MM.1S (cell line): ENCODE data around the gene AP4S1.

Source experiments
- DNase-seq: peaks from one replicate; pipeline ENCODE4 v3.0.0-alpha.2; 2015
- H2AFZ ChIP-seq: fragments of 300-600 bp; sonication (generic); 2 replicates; pipeline ENCODE4 v1.6.0; 2016; ENCODE audit warnings: antibody characterized with exemption, low read length
- H3F3A ChIP-seq: fragments of 300-600 bp; sonication (generic); 2 replicates; pipeline ENCODE4 v1.6.1; 2016; ENCODE audit warnings: mild to moderate bottlenecking, antibody characterized with exemption, low read length, moderate library complexity, mixed read lengths; ENCODE audit not compliant: insufficient read depth
- H3K27ac ChIP-seq: fragments of 300-600 bp; sonication (generic); 2 replicates; pipeline ENCODE4 v1.5.1; 2016; ENCODE audit warnings: mild to moderate bottlenecking, low read length
- H3K27me3 ChIP-seq: fragments of 300-600 bp; sonication (generic); replicated peaks from 2 replicates; pipeline ENCODE4 v1.6.0; 2016; ENCODE audit warnings: low read length; ENCODE audit not compliant: insufficient read depth
- H3K36me3 ChIP-seq: fragments of 300-600 bp; sonication (generic); replicated peaks from 2 replicates; pipeline ENCODE4 v1.6.1; 2016; ENCODE audit warnings: mild to moderate bottlenecking, low read length, mixed read lengths; ENCODE audit not compliant: insufficient read depth
- H3K4me1 ChIP-seq: fragments of 300-600 bp; sonication (generic); 2 replicates; pipeline ENCODE4 v1.6.1; 2016; ENCODE audit warnings: low read length, mixed read lengths
- H3K4me2 ChIP-seq: fragments of 300-600 bp; sonication (generic); 2 replicates; pipeline ENCODE4 v1.6.0; 2016; ENCODE audit warnings: low read depth, low read length
- H3K4me3 ChIP-seq: fragments of 300-600 bp; sonication (generic); 2 replicates; pipeline ENCODE4 v1.5.1; 2016; ENCODE audit warnings: low read length, mixed read lengths
- H3K79me2 ChIP-seq: fragments of 300-600 bp; sonication (generic); 2 replicates; pipeline ENCODE4 v1.6.1; 2016; ENCODE audit warnings: mixed run types, low read length, mixed read lengths
- H3K9ac ChIP-seq: fragments of 300-600 bp; sonication (generic); 2 replicates; pipeline ENCODE4 v1.6.1; 2016; ENCODE audit warnings: low read length, mixed read lengths
- H3K9me2 ChIP-seq: fragments of 300-600 bp; sonication (generic); replicated peaks from 2 replicates; pipeline ENCODE4 v1.6.1; 2016; ENCODE audit warnings: mild to moderate bottlenecking, low read length, mixed read lengths; ENCODE audit not compliant: insufficient read depth
- H3K9me3 ChIP-seq: fragments of 300-600 bp; sonication (generic); replicated peaks from 2 replicates; pipeline ENCODE4 v1.6.1; 2016; ENCODE audit warnings: mild to moderate bottlenecking, low read length, mixed read lengths; ENCODE audit not compliant: insufficient read depth
- H4K20me1 ChIP-seq: fragments of 300-600 bp; sonication (generic); 2 replicates; pipeline ENCODE4 v1.6.1; 2016; ENCODE audit warnings: mild to moderate bottlenecking, low read length, moderate library complexity, mixed read lengths; ENCODE audit not compliant: insufficient read depth
- EZH2 ChIP-seq: fragments of 300-600 bp; sonication (generic); optimal IDR thresholded peaks from 2 replicates; pipeline ENCODE3; 2017; ENCODE audit warnings: low read depth, mild to moderate bottlenecking, antibody characterized with exemption, low read length, mixed read lengths
- EZH2phosphoT487 ChIP-seq: fragments of 300-600 bp; sonication (generic); IDR thresholded peaks from 2 replicates; pipeline ENCODE4 v1.6.1; 2018; ENCODE audit warnings: antibody characterized with exemption, low read length
- TF ChIP-seq, protein P1 (sequence below): fragments of 300-600 bp; sonication (generic); IDR thresholded peaks from 2 replicates; pipeline ENCODE4 v1.5.1; 2016; ENCODE audit warnings: antibody characterized with exemption, low read length, mixed read lengths

Gene AP4S1

DNA sequence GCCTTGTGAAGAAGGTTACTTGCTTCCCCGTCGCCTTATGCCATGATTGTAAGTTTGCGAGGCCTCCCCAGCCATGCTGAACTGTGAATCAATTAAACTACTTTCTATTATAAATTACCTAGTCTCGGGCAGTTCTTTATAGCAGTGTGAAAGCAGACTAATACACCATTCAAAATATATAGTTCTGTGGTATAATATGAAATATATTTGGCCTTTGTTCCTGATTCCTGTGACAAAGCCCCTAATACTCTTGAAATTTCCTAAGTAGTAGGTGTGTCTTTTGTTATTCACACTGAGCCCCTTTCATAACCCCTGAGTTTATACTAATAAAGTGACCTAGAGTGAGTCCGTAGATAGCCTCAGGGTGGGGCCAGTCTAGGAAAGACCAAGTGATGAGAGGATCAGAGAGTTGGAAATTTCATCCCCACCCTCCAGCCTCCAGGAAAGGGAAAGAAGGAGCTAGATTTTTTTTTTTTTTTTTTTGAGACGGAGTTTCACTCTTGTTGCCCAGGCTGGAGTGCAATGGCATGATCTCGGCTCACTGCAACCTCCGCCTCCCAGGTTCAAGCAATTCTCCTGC is 20.1 kb downstream of the AP4S1 start:
- no peaks in the 10 kb centered on the region for H3K9me2 ChIP-seq
- H3K4me2 ChIP-seq = no peak overlapping the region
- TF ChIP-seq EZH2 (no peak), EZH2phosphoT487 (no peak)
- TF ChIP-seq, protein P1, sequence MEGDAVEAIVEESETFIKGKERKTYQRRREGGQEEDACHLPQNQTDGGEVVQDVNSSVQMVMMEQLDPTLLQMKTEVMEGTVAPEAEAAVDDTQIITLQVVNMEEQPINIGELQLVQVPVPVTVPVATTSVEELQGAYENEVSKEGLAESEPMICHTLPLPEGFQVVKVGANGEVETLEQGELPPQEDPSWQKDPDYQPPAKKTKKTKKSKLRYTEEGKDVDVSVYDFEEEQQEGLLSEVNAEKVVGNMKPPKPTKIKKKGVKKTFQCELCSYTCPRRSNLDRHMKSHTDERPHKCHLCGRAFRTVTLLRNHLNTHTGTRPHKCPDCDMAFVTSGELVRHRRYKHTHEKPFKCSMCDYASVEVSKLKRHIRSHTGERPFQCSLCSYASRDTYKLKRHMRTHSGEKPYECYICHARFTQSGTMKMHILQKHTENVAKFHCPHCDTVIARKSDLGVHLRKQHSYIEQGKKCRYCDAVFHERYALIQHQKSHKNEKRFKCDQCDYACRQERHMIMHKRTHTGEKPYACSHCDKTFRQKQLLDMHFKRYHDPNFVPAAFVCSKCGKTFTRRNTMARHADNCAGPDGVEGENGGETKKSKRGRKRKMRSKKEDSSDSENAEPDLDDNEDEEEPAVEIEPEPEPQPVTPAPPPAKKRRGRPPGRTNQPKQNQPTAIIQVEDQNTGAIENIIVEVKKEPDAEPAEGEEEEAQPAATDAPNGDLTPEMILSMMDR = no peak
- DNase-seq = no peak
- no peaks in the 10 kb centered on the region for H3K27me3 ChIP-seq
- H2AFZ ChIP-seq = no peak overlapping the region
- no peaks in the 10 kb centered on the region for H3K79me2 ChIP-seq
- no peaks in the 10 kb centered on the region for H3K36me3 ChIP-seq
- no peaks in the 10 kb centered on the region for H3K4me1 ChIP-seq
- no peak overlapping the region for H3K9ac ChIP-seq
- H3K4me3 ChIP-seq = no peak overlapping the region
- H3K27ac ChIP-seq = no peak overlapping the region
- no peaks in the 10 kb centered on the region for H4K20me1 ChIP-seq
- no peaks in the 10 kb centered on the region for H3F3A ChIP-seq
- no peaks in the 10 kb centered on the region for H3K9me3 ChIP-seq

DNA sequence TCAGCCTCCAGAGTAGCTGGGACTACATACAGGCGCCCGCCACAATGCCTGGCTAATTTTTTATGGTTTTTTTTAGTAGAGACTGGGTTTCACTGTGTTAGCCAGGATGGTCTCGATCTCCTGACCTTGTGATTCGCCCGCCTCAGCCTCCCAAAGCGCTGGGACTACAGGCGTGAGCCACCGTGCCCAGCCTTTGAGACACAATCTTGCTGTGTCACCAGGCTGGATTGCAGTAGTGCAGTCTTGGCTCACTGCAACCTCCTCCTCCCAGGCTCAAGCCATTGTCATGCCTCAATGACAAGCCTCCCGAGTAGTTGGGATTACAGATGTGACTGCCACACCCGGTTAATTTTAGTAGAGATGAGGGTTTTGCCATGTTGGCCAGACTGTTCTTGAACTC is 22.1 kb downstream of the AP4S1 start:
- H3K27ac ChIP-seq = no peak overlapping the region

DNA sequence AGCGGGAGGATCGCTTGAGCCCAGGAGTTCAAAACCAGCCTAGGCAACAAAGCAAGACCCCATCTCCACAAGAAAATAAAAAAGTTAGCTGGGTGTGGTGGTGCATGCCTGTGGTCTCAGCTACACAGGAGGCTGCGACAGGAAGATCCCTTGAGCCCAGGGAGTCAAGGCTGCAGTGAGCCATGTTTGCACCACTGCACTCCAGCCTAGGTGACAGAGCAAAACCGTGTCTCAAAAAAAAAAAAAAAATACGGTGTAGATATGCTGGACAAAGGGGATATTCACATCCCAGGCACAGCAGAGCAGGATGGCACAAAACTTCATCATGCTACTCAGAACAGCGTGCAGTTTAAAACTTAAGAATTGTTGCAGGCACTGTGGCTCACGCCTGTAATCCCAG is 25.6 kb downstream of the AP4S1 start:
- Histone ChIP-seq H3K4me3 (no peak overlapping the region), H3K36me3 (no peaks in the 10 kb centered on the region), H3K27ac (no peak overlapping the region), H3K4me2 (no peak overlapping the region), H3F3A (no peaks in the 10 kb centered on the region), H4K20me1 (no peaks in the 10 kb centered on the region), H3K9me3 (no peaks in the 10 kb centered on the region), H2AFZ (no peak overlapping the region), H3K9me2 (no peaks in the 10 kb centered on the region), H3K27me3 (no peaks in the 10 kb centered on the region), H3K9ac (no peak overlapping the region), H3K79me2 (no peaks in the 10 kb centered on the region), H3K4me1 (no peaks in the 10 kb centered on the region)
- TF ChIP-seq EZH2 = no peak
- TF ChIP-seq, protein P1 = no peak
- TF ChIP-seq EZH2phosphoT487 = no peak
- DNase-seq = no peak

More for the DNA sequence above, 22.1 kb downstream of the AP4S1 start:
- H2AFZ ChIP-seq = no peak overlapping the region
- no peaks in the 10 kb centered on the region for H3K36me3 ChIP-seq
- no peaks in the 10 kb centered on the region for H3K4me1 ChIP-seq
- no peak overlapping the region for H3K9ac ChIP-seq
- H3F3A ChIP-seq = no peaks in the 10 kb centered on the region
- H3K9me3 ChIP-seq = no peaks in the 10 kb centered on the region
- DNase-seq = no peak
- no peaks in the 10 kb centered on the region for H3K9me2 ChIP-seq
- H4K20me1 ChIP-seq = no peaks in the 10 kb centered on the region
- H3K4me2 ChIP-seq = no peak overlapping the region
- no peak overlapping the region for H3K4me3 ChIP-seq
- no peaks in the 10 kb centered on the region for H3K79me2 ChIP-seq
- no peaks in the 10 kb centered on the region for H3K27me3 ChIP-seq
- TF ChIP-seq EZH2phosphoT487 (no peak), EZH2 (no peak)
- TF ChIP-seq, protein P1 = no peak
